Hepatocyte (in vitro differentiated cells): ENCODE results near the gene MRPL46.

ENCODE experiments used
- EZH2phosphoT487 ChIP-seq: fragments of 200-600 bp; sonication (generic); IDR thresholded peaks from one replicate; pipeline ENCODE4 v1.6.1; 2018; ENCODE audit warnings: antibody characterized with exemption, mild to moderate bottlenecking, low read depth, moderate library complexity; ENCODE audit not compliant: unreplicated experiment, severe bottlenecking
- TF ChIP-seq, protein P1 (sequence below): fragments of 200-600 bp; sonication (generic); IDR thresholded peaks from 2 replicates; pipeline ENCODE4 v1.5.1; 2016; ENCODE audit warnings: antibody characterized with exemption, mild to moderate bottlenecking; ENCODE audit not compliant: poor library complexity

DNA sequence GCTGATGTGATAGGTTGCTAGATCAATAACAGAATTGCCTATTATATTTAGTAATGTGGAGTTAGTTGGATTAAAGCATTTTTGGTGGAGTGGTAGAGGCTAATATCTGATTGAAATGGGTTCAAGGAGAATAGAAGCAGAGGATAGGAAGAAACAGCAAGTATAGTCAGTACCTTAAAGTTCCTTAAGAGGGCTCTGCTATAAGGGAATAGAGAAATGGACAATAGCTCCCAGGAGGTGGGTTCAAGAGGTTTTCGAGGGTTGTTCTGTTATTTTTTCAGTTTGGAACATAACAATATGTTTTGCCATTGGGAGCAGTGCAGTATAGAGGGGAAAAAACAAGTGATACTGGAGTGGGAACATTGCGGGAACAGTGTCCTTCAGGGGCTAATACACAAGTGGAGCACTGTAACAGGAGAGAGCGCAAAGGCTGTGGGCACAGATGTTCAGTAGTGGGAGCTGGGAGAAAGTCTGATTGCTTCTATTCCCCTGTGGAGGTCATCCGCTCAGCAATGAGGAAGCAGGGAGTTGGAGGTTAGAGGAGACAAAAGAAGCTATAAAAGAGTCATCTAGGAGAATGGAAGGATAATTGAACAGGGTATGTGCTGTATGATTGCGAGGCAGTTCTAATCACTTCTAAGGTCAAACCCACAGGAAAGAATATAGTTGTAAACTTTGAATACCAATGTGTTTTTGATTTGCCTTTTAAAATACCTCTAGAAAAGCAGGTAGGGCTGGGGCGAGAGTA is 3.6 kb upstream of the MRPL46 start:
- TF ChIP-seq, protein P1, sequence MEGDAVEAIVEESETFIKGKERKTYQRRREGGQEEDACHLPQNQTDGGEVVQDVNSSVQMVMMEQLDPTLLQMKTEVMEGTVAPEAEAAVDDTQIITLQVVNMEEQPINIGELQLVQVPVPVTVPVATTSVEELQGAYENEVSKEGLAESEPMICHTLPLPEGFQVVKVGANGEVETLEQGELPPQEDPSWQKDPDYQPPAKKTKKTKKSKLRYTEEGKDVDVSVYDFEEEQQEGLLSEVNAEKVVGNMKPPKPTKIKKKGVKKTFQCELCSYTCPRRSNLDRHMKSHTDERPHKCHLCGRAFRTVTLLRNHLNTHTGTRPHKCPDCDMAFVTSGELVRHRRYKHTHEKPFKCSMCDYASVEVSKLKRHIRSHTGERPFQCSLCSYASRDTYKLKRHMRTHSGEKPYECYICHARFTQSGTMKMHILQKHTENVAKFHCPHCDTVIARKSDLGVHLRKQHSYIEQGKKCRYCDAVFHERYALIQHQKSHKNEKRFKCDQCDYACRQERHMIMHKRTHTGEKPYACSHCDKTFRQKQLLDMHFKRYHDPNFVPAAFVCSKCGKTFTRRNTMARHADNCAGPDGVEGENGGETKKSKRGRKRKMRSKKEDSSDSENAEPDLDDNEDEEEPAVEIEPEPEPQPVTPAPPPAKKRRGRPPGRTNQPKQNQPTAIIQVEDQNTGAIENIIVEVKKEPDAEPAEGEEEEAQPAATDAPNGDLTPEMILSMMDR: no peak
- no peak for TF ChIP-seq EZH2phosphoT487
